ENCODE data around the gene STEAP1B. TPM values are rescaled to one million over a fixed set of nuclear protein-coding genes. Genes with fewer than 3 reads are reported as not detected.
"Not testable (repeated sequence)": the region's sequence is repeated elsewhere in the genome, so short reads cannot be mapped to it uniquely, and the experiment has no call there.

The STEAP1B gene
- total and polyA plus RNA-seq, 2 experiments from 2014 or later, result 0.16 TPM; not detected in 1

- H3K79me2 ChIP-seq; H3K9me3 ChIP-seq (ENCODE audit: low read depth); H3K27me3 ChIP-seq; H3K36me3 ChIP-seq (replicated peaks; ENCODE audit: insufficient read depth, low read depth); H3K27ac ChIP-seq; H3K9me2 ChIP-seq (replicated peaks; ENCODE audit: insufficient read depth); H2AFZ ChIP-seq; H3K4me1 ChIP-seq (ENCODE audit: insufficient read depth); H3K4me3 ChIP-seq; H4K20me1 ChIP-seq (ENCODE audit: insufficient read depth, poor library complexity, severe bottlenecking); H3K4me2 ChIP-seq; DNase-seq (ENCODE audit: low spot score): not testable (repeated sequence)
- WGBS (ENCODE audit: low lambda C conversion rate, missing lambda C conversion rate), result 34% methylated on average over 3 of the region's 3 CpGs
- peak; percentile 33 for TF ChIP-seq CTCF (IDR thresholded peaks at IDR 0.05; ENCODE audit: poor library complexity)
Observed at GRCh38 chr7:22504519-22504918, 4.5 kb upstream of the STEAP1B start.

- H3K9me2 ChIP-seq (replicated peaks; ENCODE audit: insufficient read depth); H3K4me3 ChIP-seq; H3K27me3 ChIP-seq; H3K4me2 ChIP-seq; H2AFZ ChIP-seq; H3K79me2 ChIP-seq; DNase-seq (ENCODE audit: low spot score); H4K20me1 ChIP-seq (ENCODE audit: insufficient read depth, poor library complexity, severe bottlenecking); H3K27ac ChIP-seq; H3K9me3 ChIP-seq (ENCODE audit: low read depth); H3K4me1 ChIP-seq (ENCODE audit: insufficient read depth); H3K36me3 ChIP-seq (replicated peaks; ENCODE audit: insufficient read depth, low read depth): not testable (repeated sequence)
- WGBS (ENCODE audit: low lambda C conversion rate, missing lambda C conversion rate), result 67% methylated on average over 5 of the region's 5 CpGs
Observed at GRCh38 chr7:22502104-22502503, 2.1 kb upstream of the STEAP1B start.

- not testable (repeated sequence) for H3K27me3 ChIP-seq; H3K9me3 ChIP-seq (ENCODE audit: low read depth); H4K20me1 ChIP-seq (ENCODE audit: insufficient read depth, poor library complexity, severe bottlenecking); H3K9me2 ChIP-seq (replicated peaks; ENCODE audit: insufficient read depth); H3K36me3 ChIP-seq (replicated peaks; ENCODE audit: insufficient read depth, low read depth); H3K4me3 ChIP-seq; H3K27ac ChIP-seq; H3K4me1 ChIP-seq (ENCODE audit: insufficient read depth); H3K79me2 ChIP-seq; H2AFZ ChIP-seq; H3K4me2 ChIP-seq
- WGBS (ENCODE audit: low lambda C conversion rate, missing lambda C conversion rate), result 16% methylated on average over 4 of the region's 4 CpGs
- peak; percentile 27 for DNase-seq (ENCODE audit: low spot score)
- peak; percentile 57 for TF ChIP-seq CTCF (IDR thresholded peaks at IDR 0.05; ENCODE audit: poor library complexity)
Observed at GRCh38 chr7:22501336-22501735, 1.3 kb upstream of the STEAP1B start.

- 98% methylated on average over 5 of the region's 5 CpGs for WGBS (ENCODE audit: low lambda C conversion rate, missing lambda C conversion rate)
- no peaks in the 10 kb centered on the region for H3K4me1 ChIP-seq (ENCODE audit: insufficient read depth)
- no peak for DNase-seq (ENCODE audit: low spot score)
- H3K4me2 ChIP-seq, result no peak overlapping the region
- no peaks in the 10 kb centered on the region for H4K20me1 ChIP-seq (ENCODE audit: insufficient read depth, poor library complexity, severe bottlenecking)
- H3K9me3 ChIP-seq (ENCODE audit: low read depth), result no peaks in the 10 kb centered on the region
- TF ChIP-seq EZH2 (IDR thresholded peaks at IDR 0.05; ENCODE audit: borderline replicate concordance) (no peak), EZH2phosphoT487 (IDR thresholded peaks at IDR 0.05; ENCODE audit: low read depth, severe bottlenecking, unreplicated experiment) (no peak), CTCF (IDR thresholded peaks at IDR 0.05; ENCODE audit: poor library complexity) (no peak)
- no peak overlapping the region for H3K27ac ChIP-seq
- H3K27me3 ChIP-seq, result no peaks in the 10 kb centered on the region
- H2AFZ ChIP-seq, result no peak overlapping the region
- no peaks in the 10 kb centered on the region for H3K79me2 ChIP-seq
- H3K9me2 ChIP-seq (replicated peaks; ENCODE audit: insufficient read depth), result no peaks in the 10 kb centered on the region
- no peak overlapping the region for H3K4me3 ChIP-seq
- H3K36me3 ChIP-seq (replicated peaks; ENCODE audit: insufficient read depth, low read depth), result no peaks in the 10 kb centered on the region
Observed at GRCh38 chr7:22499044-22499443, 944 bp downstream of the STEAP1B start.

GRCh38 chr7:22496912-22497311 lies 3.1 kb downstream of the STEAP1B start:
- 92% methylated on average over 1 of the region's 2 CpGs for WGBS (ENCODE audit: low lambda C conversion rate, missing lambda C conversion rate)
- H3K4me2 ChIP-seq, H3K27ac ChIP-seq: not testable (repeated sequence)

GRCh38 chr7:22496296-22496888 lies 3.6 kb downstream of the STEAP1B start:
- not testable (repeated sequence) for H3K79me2 ChIP-seq; H3K4me1 ChIP-seq (ENCODE audit: insufficient read depth); H3K4me2 ChIP-seq; H3K4me3 ChIP-seq; H3K9me3 ChIP-seq (ENCODE audit: low read depth); H3K27ac ChIP-seq; DNase-seq (ENCODE audit: low spot score); H3K27me3 ChIP-seq; H2AFZ ChIP-seq; H3K9me2 ChIP-seq (replicated peaks; ENCODE audit: insufficient read depth); H4K20me1 ChIP-seq (ENCODE audit: insufficient read depth, poor library complexity, severe bottlenecking); H3K36me3 ChIP-seq (replicated peaks; ENCODE audit: insufficient read depth, low read depth)
- WGBS (ENCODE audit: low lambda C conversion rate, missing lambda C conversion rate), result 89% methylated on average over 6 of the region's 6 CpGs

More at GRCh38 chr7:22496912-22497311, 3.1 kb downstream of the STEAP1B start:
- H2AFZ ChIP-seq; H4K20me1 ChIP-seq (ENCODE audit: insufficient read depth, poor library complexity, severe bottlenecking); H3K9me3 ChIP-seq (ENCODE audit: low read depth); H3K36me3 ChIP-seq (replicated peaks; ENCODE audit: insufficient read depth, low read depth); H3K9me2 ChIP-seq (replicated peaks; ENCODE audit: insufficient read depth); H3K4me1 ChIP-seq (ENCODE audit: insufficient read depth); H3K4me3 ChIP-seq; H3K27me3 ChIP-seq; DNase-seq (ENCODE audit: low spot score); H3K79me2 ChIP-seq: not testable (repeated sequence)

All from hepatocyte (in vitro differentiated cells).